Kidney (tissue), 14 donors: ENCODE measurements around the gene NTSR1. TPM values are rescaled to one million over a fixed set of nuclear protein-coding genes. Genes with fewer than 3 reads are reported as not detected.

Experiments used
- DNase-seq, 5 donors: peaks; one replicate each; pipeline ENCODE4 v3.0.0-alpha.2; 2013 to 2020
- FAIRE-seq: peaks from 2 replicates; lab custom pipeline; 2012; peaks lifted over from hg19 to GRCh38; lab: Jason Lieb, UNC
- H3K27ac ChIP-seq, 2 donors: one replicate each; pipeline ENCODE4 v1.7.0; 2013; ENCODE audit warnings: low read depth in 2 of 2, low read length in 2 of 2, inconsistent platforms in 1 of 2
- H3K27me3 ChIP-seq: one replicate; pipeline ENCODE4 v1.7.1; 2013; ENCODE audit warnings: low read length, inconsistent platforms; ENCODE audit not compliant: control insufficient read depth, insufficient read depth
- H3K36me3 ChIP-seq, 3 donors: one replicate each; pipeline versions ENCODE4 v1.7.0 to v1.7.1; 2013; ENCODE audit warnings: low read length in 3 of 3, control low read depth in 1 of 3, inconsistent platforms in 1 of 3; ENCODE audit not compliant: insufficient read depth in 3 of 3, control insufficient read depth in 2 of 3
- H3K4me1 ChIP-seq, 3 donors: one replicate each; pipeline versions ENCODE4 v1.7.0 to v1.7.1; 2013; ENCODE audit warnings: low read length in 3 of 3, inconsistent platforms in 1 of 3, low read depth in 1 of 3; ENCODE audit not compliant: control insufficient read depth in 2 of 3, insufficient read depth in 2 of 3
- H3K4me3 ChIP-seq, 3 donors: one replicate each; pipeline versions ENCODE4 v1.7.0 to v1.8.1; 2013; ENCODE audit warnings: low read length in 3 of 3, control low read depth in 1 of 3, inconsistent platforms in 1 of 3
- H3K9ac ChIP-seq, 3 donors: one replicate each; pipeline versions ENCODE4 v1.7.0 to v1.7.1; 2013; ENCODE audit warnings: low read length in 3 of 3, control low read depth in 1 of 3, inconsistent platforms in 1 of 3
- H3K9me3 ChIP-seq, 3 donors: one replicate each; pipeline versions ENCODE4 v1.7.0 to v1.7.1; 2013; ENCODE audit warnings: low read length in 3 of 3, control low read depth in 1 of 3, inconsistent platforms in 1 of 3; ENCODE audit not compliant: control insufficient read depth in 2 of 3, insufficient read depth in 1 of 3
- intact Hi-C: fragments of 100-400 bp; cut with DNase I; formaldehyde crosslinking; loops from one replicate; pipeline ENCODE4 v1.11.1; 2022
- polyA plus RNA-seq: library from polyadenylated mRNA; stranded (reverse); fragments of 350-450 nt; fragmentation: Illumina TruSeq; extraction: RNeasy Lipid Tissue Mini Kit (QIAGEN cat#74804); gene quantifications from one replicate; pipeline ENCODE4 v1.2.3, GENCODE V29; 2014; ENCODE audit warnings: low read depth, low replicate concordance; ENCODE audit not compliant: insufficient read depth
- total RNA-seq: library from RNA; stranded (reverse); fragmentation: NEBNext Ultra II Directional; extraction: Animal tissue kit (Norgen Biotek cat#: 25700); gene quantifications from one replicate; pipeline ENCODE4 v1.2.1, GENCODE V29; 2021
- TF ChIP-seq, protein P1 (sequence below): IDR thresholded peaks from 3 replicates; pipeline ENCODE4 v1.5.1; 2012; ENCODE audit warnings: mild to moderate bottlenecking, moderate library complexity, borderline replicate concordance; ENCODE audit not compliant: insufficient read depth; ENCODE audit errors: extremely low read depth
- donor health status: control.
- donor health status: control.
- donor health status: control.
- donor health status: control.
- donor health status: control.
- donor health status: DM: yes; HTN: yes; CAD: no.
- donor health status: Normal renal cell carcinoma (clear cell type).

The NTSR1 gene
- total and polyA plus RNA-seq, 2 donors from 2014 or later, result 0.09 TPM; not detected in 1

DNA sequence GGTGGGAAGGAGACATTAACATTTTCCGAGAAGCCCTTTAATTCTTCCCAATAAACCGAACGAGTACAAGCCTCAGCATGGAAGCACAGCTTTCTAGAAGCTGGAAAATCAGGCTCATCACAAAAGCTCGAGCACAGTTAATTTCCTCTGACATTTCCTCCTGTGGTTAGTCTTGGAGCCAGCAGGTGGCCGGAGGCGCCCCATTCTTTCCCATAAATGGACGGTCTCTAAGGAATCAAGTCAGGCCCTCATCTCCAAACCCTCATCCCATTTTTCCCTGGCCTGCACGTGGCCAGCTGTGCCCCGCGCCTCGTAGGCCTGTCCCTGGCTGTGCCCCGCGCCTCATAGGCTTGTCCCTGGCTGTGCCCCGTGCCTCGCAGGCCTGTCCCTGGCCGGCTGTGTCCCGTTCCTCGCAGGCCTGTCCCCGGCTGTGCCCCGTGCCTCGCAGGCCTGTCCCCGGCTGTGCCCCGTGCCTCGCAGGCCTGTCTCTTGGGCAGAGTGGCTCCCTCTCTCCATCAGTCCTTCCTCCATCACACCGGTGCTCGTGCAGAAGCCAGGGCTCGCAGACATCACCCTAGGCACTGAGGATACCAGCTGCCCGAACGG is 19.7 kb upstream of the NTSR1 start:
- intact Hi-C loops, result no loop called here
- FAIRE-seq, result no peak
- H3K4me1 ChIP-seq, result no peaks in the 10 kb centered on the region
- no peak overlapping the region for H3K9ac ChIP-seq
- no peaks in the 10 kb centered on the region for H3K27me3 ChIP-seq
- no peaks in the 10 kb centered on the region for H3K9me3 ChIP-seq
- no peak for DNase-seq
- TF ChIP-seq, protein P1, sequence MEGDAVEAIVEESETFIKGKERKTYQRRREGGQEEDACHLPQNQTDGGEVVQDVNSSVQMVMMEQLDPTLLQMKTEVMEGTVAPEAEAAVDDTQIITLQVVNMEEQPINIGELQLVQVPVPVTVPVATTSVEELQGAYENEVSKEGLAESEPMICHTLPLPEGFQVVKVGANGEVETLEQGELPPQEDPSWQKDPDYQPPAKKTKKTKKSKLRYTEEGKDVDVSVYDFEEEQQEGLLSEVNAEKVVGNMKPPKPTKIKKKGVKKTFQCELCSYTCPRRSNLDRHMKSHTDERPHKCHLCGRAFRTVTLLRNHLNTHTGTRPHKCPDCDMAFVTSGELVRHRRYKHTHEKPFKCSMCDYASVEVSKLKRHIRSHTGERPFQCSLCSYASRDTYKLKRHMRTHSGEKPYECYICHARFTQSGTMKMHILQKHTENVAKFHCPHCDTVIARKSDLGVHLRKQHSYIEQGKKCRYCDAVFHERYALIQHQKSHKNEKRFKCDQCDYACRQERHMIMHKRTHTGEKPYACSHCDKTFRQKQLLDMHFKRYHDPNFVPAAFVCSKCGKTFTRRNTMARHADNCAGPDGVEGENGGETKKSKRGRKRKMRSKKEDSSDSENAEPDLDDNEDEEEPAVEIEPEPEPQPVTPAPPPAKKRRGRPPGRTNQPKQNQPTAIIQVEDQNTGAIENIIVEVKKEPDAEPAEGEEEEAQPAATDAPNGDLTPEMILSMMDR, result no peak
- H3K4me3 ChIP-seq, result no peak overlapping the region
- no peak overlapping the region for H3K27ac ChIP-seq
- no peaks in the 10 kb centered on the region for H3K36me3 ChIP-seq

DNA sequence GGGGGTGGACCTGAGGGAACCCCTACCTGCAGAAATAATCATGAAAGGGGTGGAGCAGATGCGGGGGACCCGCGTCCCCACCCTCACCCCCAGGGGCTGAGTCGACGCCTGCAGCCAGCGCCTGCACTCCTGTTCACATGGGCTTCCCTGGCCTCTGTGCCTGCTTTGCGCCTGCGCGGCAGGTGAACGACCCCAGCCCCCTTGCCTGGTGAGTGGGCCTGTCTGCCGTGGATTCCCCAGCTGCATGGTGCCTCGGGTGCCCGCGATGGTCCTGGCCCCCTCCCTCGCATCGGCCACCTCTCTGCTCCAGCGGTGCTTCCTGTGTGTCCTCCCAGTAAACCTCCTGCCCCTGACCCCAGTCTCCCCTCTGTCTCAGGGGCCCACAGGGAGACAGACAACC is 18.8 kb upstream of the NTSR1 start:
- no peak overlapping the region for H3K27ac ChIP-seq
- intact Hi-C loops, result no loop called here
- TF ChIP-seq, protein P1, result no peak
- H3K27me3 ChIP-seq, result no peaks in the 10 kb centered on the region
- no peak overlapping the region for H3K4me3 ChIP-seq
- no peaks in the 10 kb centered on the region for H3K36me3 ChIP-seq
- no peak overlapping the region for H3K9ac ChIP-seq
- no peak for FAIRE-seq
- H3K9me3 ChIP-seq, result no peaks in the 10 kb centered on the region
- H3K4me1 ChIP-seq, result no peaks in the 10 kb centered on the region
- DNase-seq, result no peak

DNA sequence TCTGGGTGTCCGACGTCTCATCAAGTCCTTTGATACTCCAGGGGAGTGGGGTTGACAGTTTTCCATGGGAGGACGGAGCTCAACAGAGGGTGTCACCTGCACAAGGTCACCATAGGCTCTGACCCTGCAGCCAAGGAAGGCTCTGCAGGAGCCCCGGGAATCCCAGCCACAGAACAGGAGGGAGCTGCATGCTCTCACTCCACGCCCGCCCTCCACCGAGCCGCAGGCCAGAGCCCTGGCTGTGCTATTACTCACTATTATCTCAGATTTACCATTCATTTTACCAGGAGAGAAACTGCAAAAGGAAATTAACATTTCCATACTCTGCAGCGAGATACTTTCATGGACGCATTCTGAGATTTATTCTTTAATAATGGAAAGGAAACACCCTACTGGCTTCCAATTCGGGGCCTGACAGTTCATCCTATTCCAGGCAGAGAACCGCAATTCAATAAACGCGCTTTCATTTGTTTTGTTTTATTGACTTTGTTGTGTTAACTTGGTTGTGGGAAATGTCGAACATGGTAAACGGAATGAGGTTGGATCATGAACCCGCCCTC is 18.3 kb upstream of the NTSR1 start:
- Histone ChIP-seq H3K27ac (no peak overlapping the region), H3K4me1 (no peaks in the 10 kb centered on the region), H3K9me3 (no peaks in the 10 kb centered on the region), H3K36me3 (no peaks in the 10 kb centered on the region), H3K9ac (no peak overlapping the region), H3K4me3 (no peak overlapping the region), H3K27me3 (no peaks in the 10 kb centered on the region)
- intact Hi-C loops, result no loop called here
- TF ChIP-seq, protein P1, result no peak
- DNase-seq, result no peak
- no peak for FAIRE-seq
